Mesenchymal stem cell (in vitro differentiated cells and primary cell): ENCODE measurements around the gene POLN.

Experiments
- DNase-seq: peaks from one replicate; pipeline ENCODE4 v3.0.0-alpha.2; 2013
- H2AFZ ChIP-seq: one replicate; pipeline ENCODE4 v1.6.1; 2013; ENCODE audit warnings: low read depth, mild to moderate bottlenecking, control low read depth, inconsistent platforms, low read length, moderate library complexity
- H2AK5ac ChIP-seq: 2 replicates; pipeline ENCODE4 v1.6.1; 2013; ENCODE audit warnings: low read length, moderate library complexity, mild to moderate bottlenecking, inconsistent platforms; ENCODE audit not compliant: severe bottlenecking
- H2BK120ac ChIP-seq: one replicate; pipeline ENCODE4 v1.6.1; 2013; ENCODE audit warnings: low read depth, mild to moderate bottlenecking, inconsistent platforms, low read length, moderate library complexity
- H2BK12ac ChIP-seq, 2 experiments: one replicate each; pipeline ENCODE4 v1.6.1; 2013; ENCODE audit warnings: inconsistent platforms in 2 of 2, low read length in 2 of 2, mild to moderate bottlenecking in 2 of 2, moderate library complexity in 2 of 2, control low read depth in 1 of 2
- H2BK15ac ChIP-seq: one replicate; pipeline ENCODE4 v1.6.1; 2013; ENCODE audit warnings: mild to moderate bottlenecking, low read depth, inconsistent platforms; ENCODE audit not compliant: poor library complexity, severe bottlenecking
- H2BK5ac ChIP-seq: 2 replicates; pipeline ENCODE4 v1.6.1; 2013; ENCODE audit warnings: low read depth, mild to moderate bottlenecking, low read length, control low read depth, inconsistent platforms; ENCODE audit not compliant: poor library complexity, severe bottlenecking
- H3K14ac ChIP-seq, 2 experiments: one replicate each; pipeline ENCODE4 v1.6.1; 2013; ENCODE audit warnings: inconsistent platforms in 2 of 2, low read length in 2 of 2, control low read depth in 1 of 2, mild to moderate bottlenecking in 1 of 2, moderate library complexity in 1 of 2
- H3K18ac ChIP-seq, 2 experiments: one replicate each; pipeline ENCODE4 v1.6.1; 2013; ENCODE audit warnings: inconsistent platforms in 2 of 2, low read length in 2 of 2, control low read depth in 1 of 2, low read depth in 1 of 2, mild to moderate bottlenecking in 1 of 2
- H3K23ac ChIP-seq, 2 experiments: one replicate each; pipeline ENCODE4 v1.6.1; 2013; ENCODE audit warnings: inconsistent platforms in 2 of 2, low read length in 2 of 2, mild to moderate bottlenecking in 2 of 2, moderate library complexity in 2 of 2, control low read depth in 1 of 2
- H3K27ac ChIP-seq: 2 replicates; pipeline ENCODE4 v1.5.1; 2013; ENCODE audit warnings: mild to moderate bottlenecking, moderate library complexity, low read length, control low read depth, inconsistent platforms; ENCODE audit not compliant: poor library complexity, severe bottlenecking
- H3K27me3 ChIP-seq, 2 experiments: 2 replicates each; pipeline versions ENCODE4 v1.6.1 to v1.7.0; 2013; ENCODE audit warnings: low read length in 2 of 2, mild to moderate bottlenecking in 2 of 2, moderate library complexity in 2 of 2, control low read depth in 1 of 2, inconsistent platforms in 1 of 2; ENCODE audit not compliant: control insufficient read depth in 1 of 2, insufficient read depth in 1 of 2
- H3K36me3 ChIP-seq, 2 experiments: 2 replicates each; pipeline versions ENCODE4 v1.6.1 to v1.7.0; 2013; ENCODE audit warnings: low read length in 2 of 2, control low read depth in 1 of 2, inconsistent platforms in 1 of 2, low read depth in 1 of 2, mild to moderate bottlenecking in 1 of 2; ENCODE audit not compliant: insufficient read depth in 2 of 2, control insufficient read depth in 1 of 2
- H3K4ac ChIP-seq, 2 experiments: one replicate each; pipeline ENCODE4 v1.6.1; 2013; ENCODE audit warnings: inconsistent platforms in 2 of 2, low read length in 2 of 2, mild to moderate bottlenecking in 2 of 2, moderate library complexity in 2 of 2, control low read depth in 1 of 2, low read depth in 1 of 2
- H3K4me1 ChIP-seq: 2 replicates; pipeline ENCODE4 v1.6.1; 2013; ENCODE audit warnings: low read depth, low read length, control low read depth; ENCODE audit not compliant: control insufficient read depth, insufficient read depth
- H3K4me2 ChIP-seq: 2 replicates; pipeline ENCODE4 v1.6.1; 2013; ENCODE audit warnings: low read length, mild to moderate bottlenecking, inconsistent platforms; ENCODE audit not compliant: poor library complexity, severe bottlenecking
- H3K4me3 ChIP-seq, 2 experiments: 2 replicates each; pipeline versions ENCODE4 v1.5.1 to v1.7.0; 2013; ENCODE audit warnings: low read length in 2 of 2, mild to moderate bottlenecking in 2 of 2, control low read depth in 1 of 2, low read depth in 1 of 2; ENCODE audit not compliant: insufficient read depth in 1 of 2
- H3K79me1 ChIP-seq: replicated peaks from 2 replicates; pipeline ENCODE4 v1.6.1; 2013; ENCODE audit warnings: mild to moderate bottlenecking, control low read depth, low read length, inconsistent platforms; ENCODE audit not compliant: poor library complexity, severe bottlenecking
- H3K9ac ChIP-seq: 2 replicates; pipeline ENCODE4 v1.7.0; 2013; ENCODE audit warnings: mild to moderate bottlenecking, low read length, moderate library complexity
- H3K9me3 ChIP-seq: 2 replicates; pipeline ENCODE4 v1.7.0; 2013; ENCODE audit warnings: mild to moderate bottlenecking, low read length; ENCODE audit not compliant: control insufficient read depth
- H4K8ac ChIP-seq: one replicate; pipeline ENCODE4 v1.6.1; 2013; ENCODE audit warnings: inconsistent platforms, mild to moderate bottlenecking, low read length, moderate library complexity
- H4K91ac ChIP-seq: one replicate; pipeline ENCODE4 v1.6.1; 2013; ENCODE audit warnings: mild to moderate bottlenecking, low read length, inconsistent platforms
- WGBS: methylation state at CpG from one replicate; pipeline ENCODE4 v1.1.7; 2013; ENCODE audit warnings: mixed read lengths; 5-methylcytosine and 5-hydroxymethylcytosine counted together

POLN gene

DNA sequence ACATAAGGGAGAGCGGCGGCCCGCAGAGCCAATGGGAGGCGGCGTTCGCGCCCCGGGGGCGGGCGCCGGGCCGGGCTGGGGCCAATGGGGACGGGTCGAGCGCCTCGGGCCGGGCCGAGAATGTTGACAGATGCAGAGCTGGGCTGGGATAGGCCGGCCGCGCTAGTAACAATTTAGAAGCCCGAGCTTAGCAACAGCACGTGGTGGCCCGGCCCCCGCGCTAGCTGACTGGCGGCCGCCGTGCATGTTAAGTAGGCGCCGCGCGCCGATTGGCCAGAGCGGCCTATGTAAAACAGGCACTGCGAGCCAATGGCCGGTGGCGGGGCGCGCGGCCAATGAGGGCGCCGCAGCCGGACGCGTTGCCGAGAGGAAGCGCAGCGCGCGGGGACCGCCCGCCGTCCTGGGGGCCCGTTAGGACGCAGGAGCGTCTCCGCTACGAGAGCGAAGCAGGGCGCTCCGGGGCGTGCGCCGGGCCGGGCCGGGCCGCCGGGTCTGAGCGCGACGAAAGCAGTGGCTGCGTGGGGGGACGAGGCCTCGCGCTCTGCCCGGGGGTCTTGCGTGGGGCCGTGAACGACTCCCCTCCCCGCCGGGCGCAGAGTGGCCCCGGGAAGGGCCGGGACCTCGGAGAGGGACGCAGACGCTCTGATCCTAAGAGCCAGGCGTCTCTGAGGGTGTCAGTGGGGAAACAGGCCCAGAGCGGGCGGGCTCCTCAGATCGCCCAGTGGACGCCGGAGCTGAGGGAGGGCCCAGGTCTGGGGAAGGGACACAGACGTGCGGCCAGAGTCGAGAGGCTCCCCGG lies 20.4 kb upstream of the POLN start:
- Histone ChIP-seq H4K91ac (peak overlapping the region; percentile 95), H3K36me3 (peaks cover 10 to 36% of the 10 kb centered on the region in 2 experiments), H3K23ac (peak overlapping the region in 1 of 2 experiments; percentile 60), H3K4me2 (peak overlapping the region; percentile 85), H2AK5ac (peak overlapping the region; percentile 40), H3K4me1 (peaks cover 63% of the 10 kb centered on the region), H3K14ac (peak overlapping the region in 1 of 2 experiments; percentile 96), H3K9ac (peak overlapping the region; percentile 92), H2BK12ac (peak overlapping the region in 1 of 2 experiments; percentile 77), H3K27me3 (no peaks in the 10 kb centered on the region), H3K4ac (peak overlapping the region; percentile 88 to 98), H3K18ac (peak overlapping the region; percentile 82 to 98), H3K27ac (peak overlapping the region; percentile 77), H2BK15ac (peak overlapping the region; percentile 85), H2AFZ (peak overlapping the region; percentile 73), H3K9me3 (no peaks in the 10 kb centered on the region), H3K79me1 (peaks cover 13% of the 10 kb centered on the region), H3K4me3 (peak overlapping the region; percentile 81 to 93), H2BK120ac (peak overlapping the region; percentile 69), H4K8ac (peak overlapping the region; percentile 95), H2BK5ac (peak overlapping the region; percentile 85)
- peak; percentile 100 for DNase-seq
- 1% methylated on average over 97 of the region's 98 CpGs for WGBS

DNA sequence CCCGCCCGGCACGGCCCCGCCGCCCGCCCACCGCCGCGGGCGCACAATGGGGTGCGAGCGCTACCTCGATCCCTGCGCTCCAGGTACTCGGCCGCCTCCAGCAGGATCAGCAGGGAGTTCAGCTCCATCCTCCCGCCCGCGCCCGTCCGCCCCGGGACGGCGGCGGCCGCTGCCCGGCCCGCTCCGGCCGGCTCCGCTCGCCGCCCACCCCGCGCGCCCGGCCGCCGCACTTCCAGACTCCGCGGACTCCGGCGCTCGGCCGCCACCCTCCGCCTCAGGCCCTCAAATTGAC lies 19.9 kb upstream of the POLN start, which contains the start of gene MXD4:
Gene MXD4 (minus strand): TSS at position 257 of the 292 bp plus-strand sequence. CDS start 129 bp downstream, at position 128.
- Histone ChIP-seq H2BK5ac (peak within 1 kb of the TSS; percentile 85), H3K79me1 (peaks cover 19% of the 10 kb centered on the region), H3K4me1 (peaks cover 65% of the 10 kb centered on the region), H3K4me2 (peak within 1 kb of the TSS; percentile 98), H3K14ac (peak within 1 kb of the TSS in 1 of 2 experiments; percentile 96), H3K4ac (peak within 1 kb of the TSS; percentile 88 to 98), H2AFZ (peak within 1 kb of the TSS; percentile 73), H3K36me3 (peaks cover 12 to 38% of the 10 kb centered on the region in 2 experiments), H3K23ac (peak within 1 kb of the TSS in 1 of 2 experiments; percentile 60), H3K9me3 (no peaks in the 10 kb centered on the region), H3K18ac (peak within 1 kb of the TSS; percentile 84 to 98), H3K27ac (peak within 1 kb of the TSS; percentile 77), H3K4me3 (peak within 1 kb of the TSS; percentile 85 to 93), H2BK120ac (peak within 1 kb of the TSS; percentile 87), H2BK15ac (peak within 1 kb of the TSS; percentile 85), H2AK5ac (peak within 1 kb of the TSS; percentile 40), H2BK12ac (peak within 1 kb of the TSS in 1 of 2 experiments; percentile 77), H3K9ac (peak within 1 kb of the TSS; percentile 92), H3K27me3 (no peaks in the 10 kb centered on the region), H4K8ac (peak within 1 kb of the TSS; percentile 95), H4K91ac (peak within 1 kb of the TSS; percentile 95)
- under 1% methylated on average over 35 of the region's 46 CpGs for WGBS
- DNase-seq = no peak

DNA sequence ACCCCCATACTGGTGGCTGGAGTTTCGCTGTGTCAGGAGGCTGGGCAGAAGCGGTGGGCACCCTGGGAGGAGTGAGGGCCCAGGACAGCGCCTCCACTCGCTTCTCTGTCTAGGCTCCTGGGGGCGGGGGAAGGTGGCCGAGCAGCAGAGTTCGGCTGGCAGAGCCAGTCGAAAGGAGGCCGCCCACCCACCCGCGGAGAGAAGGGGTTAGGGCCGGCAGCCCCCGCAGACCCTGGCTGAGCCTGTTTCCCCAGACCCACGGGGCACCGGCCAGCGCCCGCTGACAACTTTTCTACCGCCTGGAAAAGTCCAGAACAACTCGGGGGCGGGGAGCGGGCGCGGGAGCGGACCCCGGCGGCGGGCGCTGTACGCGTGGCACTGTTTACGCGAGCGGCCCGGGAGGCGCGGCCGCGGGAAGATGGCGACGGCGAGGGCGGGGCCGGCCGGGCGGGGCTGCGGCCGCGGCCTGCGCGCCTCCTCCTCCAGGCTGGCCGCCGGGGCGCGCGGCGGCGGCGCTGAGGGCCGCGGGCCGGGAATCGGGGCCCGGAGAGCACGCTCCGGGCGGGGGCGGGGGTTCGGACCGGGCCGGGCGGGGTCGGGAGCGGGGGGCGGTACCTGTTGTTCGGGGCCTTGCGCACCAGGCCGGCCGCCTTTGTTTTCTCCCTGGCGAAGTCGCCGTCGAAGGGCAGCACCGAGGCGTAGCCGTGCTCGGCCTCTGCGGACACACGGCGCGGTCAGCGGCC lies 19.4 kb upstream of the POLN start:
- 1% methylated on average over 41 of the region's 91 CpGs for WGBS
- peak overlapping the region; percentile 87 for H2BK120ac ChIP-seq
- H3K9ac ChIP-seq = peak overlapping the region; percentile 90
- peak overlapping the region; percentile 84 to 98 for H3K18ac ChIP-seq
- peak overlapping the region; percentile 85 for H2BK5ac ChIP-seq
- H3K27ac ChIP-seq = peak overlapping the region; percentile 38
- H2BK12ac ChIP-seq = peak overlapping the region in 1 of 2 experiments; percentile 59
- peak overlapping the region; percentile 76 for H2BK15ac ChIP-seq
- peak overlapping the region; percentile 93 for H4K91ac ChIP-seq
- H3K4me1 ChIP-seq = peaks cover 68% of the 10 kb centered on the region
- no peak overlapping the region for H2AK5ac ChIP-seq
- peak overlapping the region; percentile 98 for H3K4me2 ChIP-seq
- DNase-seq = peak; percentile 47
- peak overlapping the region; percentile 67 for H4K8ac ChIP-seq
- peaks cover 12 to 43% of the 10 kb centered on the region in 2 experiments for H3K36me3 ChIP-seq
- H3K79me1 ChIP-seq = peaks cover 23% of the 10 kb centered on the region
- peak overlapping the region; percentile 85 to 93 for H3K4me3 ChIP-seq
- peak overlapping the region in 1 of 2 experiments; percentile 96 for H3K14ac ChIP-seq
- H3K23ac ChIP-seq = peak overlapping the region in 1 of 2 experiments; percentile 60
- no peaks in the 10 kb centered on the region for H3K27me3 ChIP-seq
- peak overlapping the region; percentile 74 to 98 for H3K4ac ChIP-seq
- H2AFZ ChIP-seq = no peak overlapping the region
- no peaks in the 10 kb centered on the region for H3K9me3 ChIP-seq
